Measurements from ENCODE around the gene HSBP1L1. TPM values are rescaled to one million over a fixed set of nuclear protein-coding genes. Genes with fewer than 3 reads are reported as not detected.

HSBP1L1 gene
- total RNA-seq, 1 experiment from 2014 or later, result 25.7 TPM

DNA sequence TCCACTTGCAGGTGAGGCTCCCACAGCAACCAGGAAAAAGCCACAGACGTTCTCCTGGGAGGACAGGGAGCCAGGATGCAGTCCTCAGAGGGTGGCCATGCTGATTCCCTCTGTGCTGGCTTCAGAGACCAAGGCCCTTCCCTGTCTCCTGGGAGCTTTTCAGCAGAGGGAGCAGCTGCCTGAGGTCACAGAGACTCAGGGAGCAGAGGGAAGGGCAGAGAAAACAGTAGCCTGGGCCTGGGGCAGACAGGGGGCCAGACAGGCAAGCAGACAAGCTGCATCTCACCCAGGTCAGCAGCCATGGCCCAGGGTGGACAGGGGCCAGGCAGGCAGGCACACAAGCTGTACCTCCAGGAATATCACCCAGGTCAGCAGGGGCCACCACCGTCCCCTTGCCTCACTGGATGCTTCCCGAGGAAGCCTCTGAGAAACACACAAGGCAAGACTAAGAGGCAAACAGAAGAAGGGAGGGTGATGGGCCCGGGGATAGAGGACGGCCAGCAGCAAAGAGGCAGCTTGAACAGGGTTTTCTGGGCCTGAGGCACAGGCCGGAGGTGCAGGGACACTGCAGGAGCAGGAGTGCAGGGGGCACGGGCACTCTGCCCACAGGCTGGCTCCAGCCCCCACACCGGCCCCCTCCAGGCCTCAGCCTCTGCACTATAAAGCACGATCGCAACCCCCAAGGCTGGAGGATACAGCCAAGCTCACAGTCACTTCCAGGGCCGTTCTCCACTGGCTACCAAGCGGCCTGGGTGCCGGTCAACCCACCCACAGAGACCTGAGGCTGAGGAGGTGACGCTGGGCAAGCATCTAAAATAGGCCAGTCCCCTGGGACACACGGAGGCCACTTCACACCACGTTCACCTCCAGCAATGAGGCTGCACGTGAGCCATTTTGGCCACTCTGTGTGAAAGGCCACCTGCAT is 19.1 kb upstream of the HSBP1L1 start:
- H3K4me1 ChIP-seq, result peaks cover 5% of the 10 kb centered on the region; the same call in 1 of the 2 replicates
- no peak overlapping the region for H3K4me3 ChIP-seq (ENCODE audit: low read depth, low read length)
- Mint-ChIP-seq H3K4me1 (ENCODE audit: low read depth, unreplicated experiment) (no peaks in the 10 kb centered on the region), H3K27ac (ENCODE audit: unreplicated experiment) (no peak overlapping the region), H3K36me3 (ENCODE audit: insufficient read depth, unreplicated experiment) (peaks cover 5% of the 10 kb centered on the region), H3K4me3 (ENCODE audit: unreplicated experiment) (no peak overlapping the region), H3K27me3 (ENCODE audit: insufficient read depth, unreplicated experiment) (no peaks in the 10 kb centered on the region), H3K9me3 (ENCODE audit: unreplicated experiment) (no peaks in the 10 kb centered on the region)
- no peak for DNase-seq
- no peaks in the 10 kb centered on the region for H3K27me3 ChIP-seq (replicated peaks; ENCODE audit: control insufficient read depth, insufficient read depth, low read length)
- TF ChIP-seq, protein P1, sequence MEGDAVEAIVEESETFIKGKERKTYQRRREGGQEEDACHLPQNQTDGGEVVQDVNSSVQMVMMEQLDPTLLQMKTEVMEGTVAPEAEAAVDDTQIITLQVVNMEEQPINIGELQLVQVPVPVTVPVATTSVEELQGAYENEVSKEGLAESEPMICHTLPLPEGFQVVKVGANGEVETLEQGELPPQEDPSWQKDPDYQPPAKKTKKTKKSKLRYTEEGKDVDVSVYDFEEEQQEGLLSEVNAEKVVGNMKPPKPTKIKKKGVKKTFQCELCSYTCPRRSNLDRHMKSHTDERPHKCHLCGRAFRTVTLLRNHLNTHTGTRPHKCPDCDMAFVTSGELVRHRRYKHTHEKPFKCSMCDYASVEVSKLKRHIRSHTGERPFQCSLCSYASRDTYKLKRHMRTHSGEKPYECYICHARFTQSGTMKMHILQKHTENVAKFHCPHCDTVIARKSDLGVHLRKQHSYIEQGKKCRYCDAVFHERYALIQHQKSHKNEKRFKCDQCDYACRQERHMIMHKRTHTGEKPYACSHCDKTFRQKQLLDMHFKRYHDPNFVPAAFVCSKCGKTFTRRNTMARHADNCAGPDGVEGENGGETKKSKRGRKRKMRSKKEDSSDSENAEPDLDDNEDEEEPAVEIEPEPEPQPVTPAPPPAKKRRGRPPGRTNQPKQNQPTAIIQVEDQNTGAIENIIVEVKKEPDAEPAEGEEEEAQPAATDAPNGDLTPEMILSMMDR (IDR thresholded peaks at IDR 0.05; ENCODE audit: insufficient read depth in 1 of 2, low read depth in 1 of 2, low read length in 1 of 2, severe bottlenecking in 1 of 2, unreplicated experiment in 1 of 2), result no peak
- H3K36me3 ChIP-seq (ENCODE audit: control insufficient read depth, insufficient read depth, low read length), result no peaks in the 10 kb centered on the region
- CTCF ChIA-PET, result no interaction called here
- no TSS peak for BruUV-seq (replicated peaks)
- intact Hi-C loops (cut with micrococcal nuclease; ENCODE audit: unreplicated experiment), result no loop called here
- H3K9me3 ChIP-seq, result no peaks in the 10 kb centered on the region
- POLR2A ChIA-PET, result no interaction called here

DNA sequence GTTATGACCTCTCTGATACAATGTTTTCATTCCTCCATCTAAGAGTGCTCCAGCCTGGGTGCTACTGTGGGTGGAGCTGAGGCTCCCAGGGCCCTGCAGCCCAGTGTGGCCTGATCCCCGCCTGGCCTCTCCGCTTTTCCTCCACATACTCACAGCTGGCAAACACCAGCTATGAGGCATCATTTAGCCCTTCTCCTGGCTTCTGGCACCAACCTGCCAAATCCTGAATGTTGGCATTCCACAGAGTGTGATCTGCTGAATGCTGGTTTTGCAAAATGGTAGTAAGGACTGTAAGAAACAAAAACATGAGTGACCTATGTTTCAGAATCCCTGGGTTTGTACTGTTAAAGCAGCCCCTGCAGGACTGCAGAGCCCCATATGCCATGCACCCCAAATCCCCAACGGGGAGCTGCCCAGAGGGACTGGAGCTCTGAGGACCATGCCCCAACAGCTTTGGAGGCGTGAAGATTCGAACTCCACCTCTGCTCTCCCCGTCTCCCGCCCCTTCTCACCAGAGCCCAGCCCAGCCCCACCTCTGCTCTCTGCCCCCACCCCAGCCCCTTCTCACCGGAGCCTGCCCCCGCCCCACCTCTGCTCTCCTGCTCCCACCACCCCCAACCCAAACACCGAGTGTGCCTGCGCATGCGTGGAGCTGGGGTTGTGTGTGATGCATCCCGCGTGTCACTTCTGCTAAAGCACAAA is 17.2 kb upstream of the HSBP1L1 start:
- Mint-ChIP-seq H3K36me3 (ENCODE audit: insufficient read depth, unreplicated experiment) (peaks cover 5% of the 10 kb centered on the region), H3K4me3 (ENCODE audit: unreplicated experiment) (no peak overlapping the region), H3K4me1 (ENCODE audit: low read depth, unreplicated experiment) (no peaks in the 10 kb centered on the region), H3K9me3 (ENCODE audit: unreplicated experiment) (no peaks in the 10 kb centered on the region), H3K27ac (ENCODE audit: unreplicated experiment) (no peak overlapping the region), H3K27me3 (ENCODE audit: insufficient read depth, unreplicated experiment) (no peaks in the 10 kb centered on the region)
- no peak overlapping the region for H3K4me3 ChIP-seq (ENCODE audit: low read depth, low read length)
- no peaks in the 10 kb centered on the region for H3K36me3 ChIP-seq (ENCODE audit: control insufficient read depth, insufficient read depth, low read length)
- ChIA-PET CTCF (no interaction called here), POLR2A (no interaction called here)
- intact Hi-C loops (cut with micrococcal nuclease; ENCODE audit: unreplicated experiment), result no loop called here
- DNase-seq, result no peak
- TF ChIP-seq, protein P1 (IDR thresholded peaks at IDR 0.05; ENCODE audit: insufficient read depth in 1 of 2, low read depth in 1 of 2, low read length in 1 of 2, severe bottlenecking in 1 of 2, unreplicated experiment in 1 of 2), result no peak
- H3K9me3 ChIP-seq, result no peaks in the 10 kb centered on the region
- BruUV-seq (replicated peaks), result no TSS peak
- H3K27me3 ChIP-seq (replicated peaks; ENCODE audit: control insufficient read depth, insufficient read depth, low read length), result no peaks in the 10 kb centered on the region
- H3K4me1 ChIP-seq, result peaks cover 5% of the 10 kb centered on the region; the same call in 1 of the 2 replicates

DNA sequence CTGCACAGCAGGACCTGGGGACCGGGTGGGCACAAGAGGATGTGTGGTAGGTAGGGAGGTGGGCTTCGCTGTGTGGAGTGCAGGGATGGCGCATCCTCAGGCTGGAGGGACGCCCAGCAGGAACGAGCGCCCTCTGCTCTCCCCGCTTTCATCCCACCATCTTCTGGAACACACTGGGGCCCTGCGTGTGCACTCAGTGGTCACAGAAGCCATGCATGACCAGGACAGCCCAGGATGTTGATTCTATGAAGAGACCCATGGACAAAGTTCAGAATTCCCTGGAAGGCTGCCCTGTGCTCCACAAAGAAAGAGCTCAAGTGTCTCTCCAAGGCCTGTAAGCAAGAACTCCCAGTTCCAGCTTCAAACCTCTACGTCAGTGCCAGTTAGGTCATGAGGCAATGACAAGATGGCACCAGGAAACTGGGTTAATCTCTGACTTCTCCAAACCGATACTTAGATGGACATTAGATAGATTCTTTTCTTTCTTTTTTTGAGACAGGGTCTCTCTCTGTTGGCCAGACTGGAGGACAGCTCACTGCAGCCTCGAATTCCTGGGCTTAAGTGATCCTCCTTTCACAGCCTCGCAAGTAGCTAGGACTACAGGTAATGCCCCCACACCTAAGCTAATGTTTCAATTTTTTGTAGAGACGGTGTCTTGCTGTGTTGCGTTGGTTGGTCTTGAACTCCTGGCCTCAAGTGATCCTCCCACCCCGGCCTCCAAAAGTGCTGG is 16.4 kb upstream of the HSBP1L1 start:
- intact Hi-C loops (cut with micrococcal nuclease; ENCODE audit: unreplicated experiment), result no loop called here
- no peak overlapping the region for H3K27ac Mint-ChIP-seq (ENCODE audit: unreplicated experiment)
- H3K4me1 Mint-ChIP-seq (ENCODE audit: low read depth, unreplicated experiment), result no peaks in the 10 kb centered on the region

More for the DNA sequence above, 16.4 kb upstream of the HSBP1L1 start:
- Histone ChIP-seq H3K36me3 (ENCODE audit: control insufficient read depth, insufficient read depth, low read length) (no peaks in the 10 kb centered on the region), H3K9me3 (no peaks in the 10 kb centered on the region), H3K4me1 (no peaks in the 10 kb centered on the region; the same call in 1 of the 2 replicates), H3K27me3 (replicated peaks; ENCODE audit: control insufficient read depth, insufficient read depth, low read length) (no peaks in the 10 kb centered on the region), H3K4me3 (ENCODE audit: low read depth, low read length) (no peak overlapping the region)
- no peak for DNase-seq
- Mint-ChIP-seq H3K27me3 (ENCODE audit: insufficient read depth, unreplicated experiment) (no peaks in the 10 kb centered on the region), H3K36me3 (ENCODE audit: insufficient read depth, unreplicated experiment) (peaks cover 5% of the 10 kb centered on the region), H3K4me3 (ENCODE audit: unreplicated experiment) (no peak overlapping the region), H3K9me3 (ENCODE audit: unreplicated experiment) (no peaks in the 10 kb centered on the region)
- TF ChIP-seq, protein P1 (IDR thresholded peaks at IDR 0.05; ENCODE audit: insufficient read depth in 1 of 2, low read depth in 1 of 2, low read length in 1 of 2, severe bottlenecking in 1 of 2, unreplicated experiment in 1 of 2), result no peak
- ChIA-PET CTCF (no interaction called here), POLR2A (no interaction called here)
- BruUV-seq (replicated peaks), result no TSS peak

All from Caco-2 (cell line).